Muscle layer of colon (tissue), 2 donors: ENCODE data around the gene MRPL53.
"Not testable (repeated sequence)": the region's sequence is repeated elsewhere in the genome, so short reads cannot be mapped to it uniquely, and the experiment has no call there.

Experiments
- H3K27ac ChIP-seq: one replicate; pipeline ENCODE4 v1.7.0; 2013; ENCODE audit warnings: low read depth, mild to moderate bottlenecking, low read length, moderate library complexity
- H3K27me3 ChIP-seq, 2 donors: one replicate each; pipeline ENCODE4 v1.7.0; 2013; ENCODE audit warnings: low read length in 2 of 2, mild to moderate bottlenecking in 2 of 2; ENCODE audit not compliant: insufficient read depth in 2 of 2, control insufficient read depth in 1 of 2
- H3K36me3 ChIP-seq: one replicate; pipeline ENCODE4 v1.7.0; 2013; ENCODE audit warnings: mild to moderate bottlenecking, low read length; ENCODE audit not compliant: insufficient read depth
- H3K4me1 ChIP-seq: one replicate; pipeline ENCODE4 v1.7.0; 2013; ENCODE audit warnings: mild to moderate bottlenecking, low read length; ENCODE audit not compliant: insufficient read depth
- H3K4me3 ChIP-seq, 2 donors: one replicate each; pipeline ENCODE4 v1.7.0; 2013; ENCODE audit warnings: low read length in 2 of 2, low read depth in 1 of 2, mild to moderate bottlenecking in 1 of 2, moderate library complexity in 1 of 2
- H3K9ac ChIP-seq: one replicate; pipeline ENCODE4 v1.7.0; 2013; ENCODE audit warnings: low read length
- H3K9me3 ChIP-seq: one replicate; pipeline ENCODE4 v1.7.0; 2013; ENCODE audit warnings: mild to moderate bottlenecking, low read length
- donor health status: abdominal sarcoma.
- donor health status: Adenocarcinoma of cecum.

The MRPL53 gene

DNA sequence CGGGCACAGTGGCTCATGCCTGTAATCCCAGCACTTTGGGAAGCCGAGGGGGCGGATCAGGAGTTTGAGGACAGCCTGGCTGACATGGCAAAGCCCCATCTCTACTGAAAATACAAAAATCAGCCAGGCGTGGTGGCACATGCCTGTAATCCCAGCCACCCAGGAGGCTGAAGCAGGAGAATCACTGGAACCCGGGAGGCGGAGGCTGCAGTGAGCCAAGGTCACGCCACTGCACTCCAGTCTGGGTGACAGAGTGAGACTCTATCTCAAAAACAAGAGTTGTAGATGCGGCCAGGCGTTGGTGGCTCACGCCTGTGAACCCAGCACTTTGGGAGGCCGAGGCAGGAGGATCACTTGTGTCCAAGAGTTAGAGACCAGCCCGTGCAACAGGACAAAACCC is 1.7 kb downstream of the MRPL53 start:
- H3K27ac ChIP-seq, H3K27me3 ChIP-seq, H3K4me3 ChIP-seq, H3K9me3 ChIP-seq, H3K9ac ChIP-seq: not testable (repeated sequence)
- peaks cover 16% of the 10 kb centered on the region for H3K4me1 ChIP-seq
- H3K36me3 ChIP-seq: peaks cover 16% of the 10 kb centered on the region

GRCh38 chr2:74464406-74464805 is 8.1 kb downstream of the MRPL53 start:
- Histone ChIP-seq H3K36me3 (peaks cover 13% of the 10 kb centered on the region), H3K4me1 (peaks cover 10% of the 10 kb centered on the region), H3K27me3 (no peaks in the 10 kb centered on the region)

GRCh38 chr2:74462786-74463105 is 9.7 kb downstream of the MRPL53 start:
- H3K4me3 ChIP-seq: no peak overlapping the region
- no peaks in the 10 kb centered on the region for H3K27me3 ChIP-seq
- H3K36me3 ChIP-seq: peaks cover 13% of the 10 kb centered on the region
- H3K9me3 ChIP-seq: no peaks in the 10 kb centered on the region
- no peak overlapping the region for H3K27ac ChIP-seq
- H3K9ac ChIP-seq: no peak overlapping the region
- peaks cover 18% of the 10 kb centered on the region for H3K4me1 ChIP-seq

More at GRCh38 chr2:74464406-74464805, 8.1 kb downstream of the MRPL53 start:
- Histone ChIP-seq H3K9me3 (no peaks in the 10 kb centered on the region), H3K4me3 (peak overlapping the region; percentile 79 to 86), H3K27ac (peak overlapping the region; percentile 82), H3K9ac (peak overlapping the region; percentile 70)

DNA sequence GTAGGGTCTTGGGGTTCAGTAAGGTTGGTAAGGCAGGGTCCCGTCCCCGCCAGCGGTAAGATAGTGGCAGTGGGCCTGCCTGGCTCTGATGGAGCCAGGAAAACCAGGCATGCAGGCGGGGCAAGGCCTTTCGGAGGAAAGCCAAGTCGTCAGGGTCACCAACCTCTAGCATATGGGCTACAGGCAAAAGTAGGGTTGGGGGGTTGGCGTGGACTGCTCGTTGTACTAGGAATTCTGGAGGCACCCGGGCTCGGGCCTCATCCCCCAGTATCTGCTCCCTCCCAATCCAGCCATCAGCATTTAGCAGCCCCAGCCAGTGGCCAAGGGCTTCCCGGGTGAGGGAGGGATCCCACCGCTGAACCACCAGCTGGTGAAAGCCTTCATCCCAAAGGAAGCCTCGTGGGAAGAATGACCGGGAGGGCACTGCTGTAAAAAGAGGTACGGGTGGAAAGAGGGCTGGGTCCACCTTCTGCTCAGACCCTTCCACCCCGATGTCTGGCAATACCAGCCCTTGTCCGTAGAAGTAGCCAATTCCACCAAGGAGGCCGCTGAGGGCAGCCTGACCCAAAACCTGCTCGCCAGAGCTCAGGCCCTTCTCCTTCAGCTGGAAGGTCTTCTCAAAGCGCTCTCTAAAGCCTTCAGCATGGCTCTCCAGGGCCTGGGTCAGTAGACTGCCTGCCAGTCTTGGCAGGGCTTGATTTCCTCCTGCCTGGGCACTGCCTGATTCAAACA is 10.3 kb downstream of the MRPL53 start:
- Histone ChIP-seq H3K4me3 (no peak overlapping the region), H3K36me3 (peaks cover 13% of the 10 kb centered on the region), H3K9ac (no peak overlapping the region), H3K27ac (no peak overlapping the region), H3K27me3 (no peaks in the 10 kb centered on the region), H3K4me1 (peaks cover 18% of the 10 kb centered on the region), H3K9me3 (no peaks in the 10 kb centered on the region)

- Histone ChIP-seq H3K9ac (no peak overlapping the region), H3K4me1 (peaks cover 26% of the 10 kb centered on the region), H3K9me3 (no peaks in the 10 kb centered on the region), H3K27ac (no peak overlapping the region), H3K4me3 (no peak overlapping the region), H3K27me3 (no peaks in the 10 kb centered on the region), H3K36me3 (peaks cover 13% of the 10 kb centered on the region)
Observed at GRCh38 chr2:74461187-74462053, 11.1 kb downstream of the MRPL53 start.

DNA sequence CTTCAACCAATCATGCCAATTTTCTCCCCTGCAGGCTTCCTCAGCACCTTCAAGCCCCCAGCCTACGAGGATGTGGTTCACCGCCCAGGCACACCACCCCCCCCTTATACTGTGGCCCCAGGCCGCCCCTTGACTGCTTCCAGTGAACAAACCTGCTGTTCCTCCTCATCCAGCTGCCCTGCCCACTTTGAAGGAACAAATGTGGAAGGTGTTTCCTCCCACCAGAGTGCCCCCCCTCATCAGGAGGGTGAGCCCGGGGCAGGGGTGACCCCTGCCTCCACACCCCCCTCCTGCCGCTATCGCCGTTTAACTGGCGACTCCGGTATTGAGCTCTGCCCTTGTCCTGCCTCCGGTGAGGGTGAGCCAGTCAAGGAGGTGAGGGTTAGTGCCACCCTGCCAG is 12.3 kb downstream of the MRPL53 start:
- H3K4me3 ChIP-seq, H3K9ac ChIP-seq, H3K27me3 ChIP-seq, H3K27ac ChIP-seq, H3K9me3 ChIP-seq: not testable (repeated sequence)
- peaks cover 13% of the 10 kb centered on the region for H3K36me3 ChIP-seq
- peaks cover 38% of the 10 kb centered on the region for H3K4me1 ChIP-seq

GRCh38 chr2:74459503-74460118 is 12.9 kb downstream of the MRPL53 start:
- H3K36me3 ChIP-seq: peaks cover 13% of the 10 kb centered on the region
- not testable (repeated sequence) for H3K27ac ChIP-seq, H3K9ac ChIP-seq, H3K9me3 ChIP-seq, H3K4me3 ChIP-seq, H3K27me3 ChIP-seq
- H3K4me1 ChIP-seq: peaks cover 38% of the 10 kb centered on the region

- Histone ChIP-seq H3K27me3 (no peaks in the 10 kb centered on the region), H3K27ac (peak overlapping the region; percentile 61), H3K36me3 (peaks cover 13% of the 10 kb centered on the region), H3K4me1 (peaks cover 32% of the 10 kb centered on the region), H3K9ac (peak overlapping the region; percentile 47), H3K9me3 (no peaks in the 10 kb centered on the region), H3K4me3 (peak overlapping the region; percentile 62 to 77)
Observed at GRCh38 chr2:74458938-74459363, 13.5 kb downstream of the MRPL53 start.

DNA sequence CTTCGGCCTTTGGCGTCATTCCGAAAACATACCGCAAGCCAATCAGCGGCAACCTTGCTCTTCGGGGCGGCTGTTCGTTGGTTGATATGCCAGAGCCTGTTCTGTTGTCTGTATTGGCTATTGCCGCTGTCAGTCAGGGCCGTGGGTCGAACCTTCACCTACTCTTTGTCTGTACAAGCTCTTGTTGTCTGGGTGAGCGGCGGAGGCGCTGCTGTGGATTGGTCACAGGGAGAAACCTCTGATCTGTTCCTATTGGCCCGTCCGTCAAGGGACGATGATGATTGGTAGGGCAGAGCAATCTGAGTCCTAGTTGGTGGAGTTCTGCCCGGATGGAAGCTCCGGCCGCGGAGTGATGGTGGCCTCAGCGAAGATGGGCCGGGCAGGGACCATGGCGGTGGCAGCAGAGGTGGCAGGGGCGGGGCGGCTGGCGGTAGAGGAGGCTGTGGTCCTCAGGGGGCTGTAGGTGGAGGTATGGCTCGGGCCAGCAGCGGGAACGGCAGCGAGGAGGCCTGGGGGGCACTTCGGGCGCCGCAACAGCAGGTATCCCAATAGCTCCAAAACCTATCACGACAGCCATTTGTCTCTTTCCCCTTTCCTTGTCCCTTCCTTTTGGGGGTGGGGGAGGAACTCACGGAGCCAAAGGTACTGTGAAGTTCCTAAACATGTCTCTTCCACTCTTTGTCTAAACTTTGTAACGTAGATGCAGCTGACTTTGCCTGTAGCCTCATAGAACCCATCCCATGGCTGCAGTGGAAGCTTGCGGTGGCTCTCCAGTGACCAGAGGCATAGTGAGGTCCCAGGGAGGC is 14.1 kb downstream of the MRPL53 start, which contains the start of gene WBP1:
Gene WBP1, plus strand, starts transcription at position 307 of the 806 bp plus-strand sequence. Its CDS starts 165 bp downstream, at position 472.
- Histone ChIP-seq H3K9me3 (no peaks in the 10 kb centered on the region), H3K4me3 (peak within 1 kb of the TSS; percentile 92 to 98), H3K9ac (peak within 1 kb of the TSS; percentile 70), H3K27me3 (no peaks in the 10 kb centered on the region), H3K4me1 (peaks cover 32% of the 10 kb centered on the region), H3K36me3 (peaks cover 13% of the 10 kb centered on the region), H3K27ac (peak within 1 kb of the TSS; percentile 99)

GRCh38 chr2:74457549-74458131 is 14.8 kb downstream of the MRPL53 start:
- peak overlapping the region; percentile 70 for H3K9ac ChIP-seq
- H3K36me3 ChIP-seq: peaks cover 6% of the 10 kb centered on the region
- peak overlapping the region; percentile 92 to 98 for H3K4me3 ChIP-seq
- peak overlapping the region; percentile 99 for H3K27ac ChIP-seq
- H3K27me3 ChIP-seq: no peaks in the 10 kb centered on the region
- peaks cover 32% of the 10 kb centered on the region for H3K4me1 ChIP-seq
- no peaks in the 10 kb centered on the region for H3K9me3 ChIP-seq
